ENCODE measurements around the gene C1orf94.

The C1orf94 gene, protein sequence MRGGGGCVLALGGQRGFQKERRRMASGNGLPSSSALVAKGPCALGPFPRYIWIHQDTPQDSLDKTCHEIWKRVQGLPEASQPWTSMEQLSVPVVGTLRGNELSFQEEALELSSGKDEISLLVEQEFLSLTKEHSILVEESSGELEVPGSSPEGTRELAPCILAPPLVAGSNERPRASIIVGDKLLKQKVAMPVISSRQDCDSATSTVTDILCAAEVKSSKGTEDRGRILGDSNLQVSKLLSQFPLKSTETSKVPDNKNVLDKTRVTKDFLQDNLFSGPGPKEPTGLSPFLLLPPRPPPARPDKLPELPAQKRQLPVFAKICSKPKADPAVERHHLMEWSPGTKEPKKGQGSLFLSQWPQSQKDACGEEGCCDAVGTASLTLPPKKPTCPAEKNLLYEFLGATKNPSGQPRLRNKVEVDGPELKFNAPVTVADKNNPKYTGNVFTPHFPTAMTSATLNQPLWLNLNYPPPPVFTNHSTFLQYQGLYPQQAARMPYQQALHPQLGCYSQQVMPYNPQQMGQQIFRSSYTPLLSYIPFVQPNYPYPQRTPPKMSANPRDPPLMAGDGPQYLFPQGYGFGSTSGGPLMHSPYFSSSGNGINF

DNA sequence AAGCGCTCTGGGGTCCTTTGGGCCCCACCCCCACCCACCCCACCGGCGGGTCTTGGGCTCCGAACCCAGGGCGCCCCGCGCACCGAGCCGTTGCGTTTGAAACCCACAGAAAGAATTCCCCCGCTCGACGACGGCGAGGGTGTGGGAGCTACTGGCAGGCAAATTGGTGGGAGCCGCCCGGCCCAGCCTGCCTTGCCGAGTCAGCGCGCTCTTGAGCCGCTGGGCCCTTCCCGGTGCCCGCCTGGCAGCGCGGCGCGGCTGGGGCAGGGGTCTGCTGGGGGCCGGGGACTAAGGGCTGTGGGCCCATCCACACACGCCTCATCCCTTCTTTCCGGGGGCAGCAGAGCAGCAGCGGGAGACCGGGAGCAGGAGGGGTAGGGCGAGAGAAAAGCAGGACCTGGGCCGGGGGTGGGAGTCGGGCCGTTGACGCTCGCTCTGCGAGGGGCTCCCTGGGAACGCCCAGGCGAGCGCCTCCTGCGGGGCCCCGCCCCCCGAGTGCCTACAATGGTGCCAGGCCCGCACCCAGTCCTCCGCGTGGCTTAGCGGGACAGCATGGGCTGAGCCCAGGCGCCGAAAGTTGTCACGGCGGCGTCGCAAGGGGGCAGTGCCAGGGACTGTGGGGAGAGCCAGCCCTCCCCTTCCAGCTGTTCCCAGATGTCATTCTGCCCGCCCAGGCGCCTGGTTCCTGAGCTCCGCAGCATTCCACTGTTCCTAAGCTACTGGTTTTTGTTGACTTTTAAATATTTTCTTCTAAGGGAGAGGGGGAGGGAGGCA, at the start of gene C1orf94:
C1orf94 (plus strand) TSS at position 78 of the 774 bp plus-strand sequence. CDS start 883 bp downstream, outside the sequence.
- TF ChIP-seq CEBPB (IDR thresholded peaks at IDR 0.05): no peak
- TF ChIP-seq RAD21 (IDR thresholded peaks at IDR 0.05; ENCODE audit: low read depth): no peak

DNA sequence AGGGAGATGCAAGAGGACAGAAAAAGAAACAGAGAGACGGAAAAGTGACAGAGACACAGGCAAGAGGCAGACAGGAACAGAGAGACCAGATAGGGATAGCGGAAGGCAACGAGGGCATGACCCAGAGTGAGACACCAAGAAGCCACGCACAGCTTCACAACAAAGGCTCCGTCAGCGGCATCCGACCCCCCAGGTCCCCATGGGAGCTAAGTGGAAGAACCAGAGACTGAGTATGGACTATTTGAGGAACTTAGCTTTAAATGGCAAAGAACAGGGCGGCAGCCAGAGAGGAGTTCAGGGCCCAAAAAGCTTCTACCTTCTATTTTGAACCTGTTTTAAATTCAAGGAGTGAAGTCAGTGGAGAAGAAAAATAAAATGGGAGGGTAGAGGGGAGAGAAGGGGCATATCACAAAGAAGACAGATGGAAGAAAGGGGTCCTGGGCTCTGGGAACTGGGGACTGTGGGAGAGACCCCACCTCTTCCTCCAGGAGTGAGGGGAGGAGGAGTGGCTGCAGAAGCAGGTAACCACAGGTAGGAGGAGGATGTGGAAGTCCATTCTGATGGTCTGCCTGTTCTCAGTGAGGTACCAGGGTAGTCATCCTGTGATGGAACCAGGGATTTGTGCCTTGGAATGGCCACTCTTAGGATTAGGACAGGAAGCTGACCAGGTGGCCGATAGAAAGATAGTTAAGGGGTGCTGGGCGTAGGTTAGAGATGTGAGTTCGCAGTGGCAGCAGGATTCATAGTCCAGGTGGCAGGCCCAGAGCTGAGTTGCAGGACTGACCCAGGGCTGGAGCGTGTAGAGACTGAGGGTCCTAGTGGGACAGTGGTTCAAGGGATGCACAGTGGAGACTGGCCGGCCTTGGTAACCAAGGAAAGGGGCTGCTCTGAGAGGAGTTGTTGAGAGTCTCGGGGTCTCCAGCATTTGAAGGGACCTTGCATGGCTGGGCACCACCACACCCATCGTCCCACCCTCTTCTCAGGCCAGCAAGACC, 49.4 kb upstream of the C1orf94 start:
- no peak for TF ChIP-seq EGR1 (IDR thresholded peaks at IDR 0.05)
- TF ChIP-seq, protein P1, sequence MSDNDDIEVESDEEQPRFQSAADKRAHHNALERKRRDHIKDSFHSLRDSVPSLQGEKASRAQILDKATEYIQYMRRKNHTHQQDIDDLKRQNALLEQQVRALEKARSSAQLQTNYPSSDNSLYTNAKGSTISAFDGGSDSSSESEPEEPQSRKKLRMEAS (IDR thresholded peaks at IDR 0.05): no peak

DNA sequence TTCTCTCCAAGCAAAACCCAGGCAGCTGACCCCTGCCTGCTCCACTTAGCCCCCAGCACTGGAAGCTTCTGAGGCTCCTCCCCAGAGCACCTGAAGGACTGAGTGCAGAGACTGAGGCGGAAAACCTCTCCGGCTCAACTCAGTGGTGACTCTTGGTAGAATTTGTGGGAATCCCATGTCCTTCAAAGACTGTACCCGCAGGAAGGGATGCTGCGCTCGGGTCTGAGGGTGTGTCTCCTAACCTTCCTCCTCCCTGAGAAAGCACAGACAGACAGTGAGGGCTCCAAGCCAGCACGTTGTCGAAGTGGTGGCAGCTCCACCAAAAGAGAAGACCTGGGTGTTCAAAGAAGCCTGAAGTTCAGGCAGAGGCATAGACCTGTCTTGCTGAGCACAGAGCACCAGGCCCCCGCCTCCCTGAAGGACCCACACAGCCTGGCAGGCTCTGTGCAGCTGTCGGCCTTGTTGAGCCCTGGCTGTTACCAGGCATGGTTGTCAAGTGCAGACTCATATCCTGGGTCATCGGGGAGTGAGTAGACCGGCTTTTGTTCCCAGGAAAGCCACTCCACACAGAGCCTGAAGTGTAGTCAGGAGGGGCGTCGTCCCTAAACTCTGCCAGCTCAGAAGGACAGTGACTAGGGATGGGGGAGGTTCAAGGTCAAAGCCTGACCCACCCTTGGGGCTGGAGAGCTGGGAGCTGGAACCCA, 48.4 kb upstream of the C1orf94 start:
- no peak for TF ChIP-seq TCF12 (IDR thresholded peaks at IDR 0.05; ENCODE audit: low read depth)
- TF ChIP-seq CEBPB (IDR thresholded peaks at IDR 0.05): no peak
- TF ChIP-seq CREB1 (IDR thresholded peaks at IDR 0.05; ENCODE audit: low read depth): no peak
- no peak for TF ChIP-seq TAF1 (IDR thresholded peaks at IDR 0.05; ENCODE audit: low read depth)
- TF ChIP-seq, protein P2, sequence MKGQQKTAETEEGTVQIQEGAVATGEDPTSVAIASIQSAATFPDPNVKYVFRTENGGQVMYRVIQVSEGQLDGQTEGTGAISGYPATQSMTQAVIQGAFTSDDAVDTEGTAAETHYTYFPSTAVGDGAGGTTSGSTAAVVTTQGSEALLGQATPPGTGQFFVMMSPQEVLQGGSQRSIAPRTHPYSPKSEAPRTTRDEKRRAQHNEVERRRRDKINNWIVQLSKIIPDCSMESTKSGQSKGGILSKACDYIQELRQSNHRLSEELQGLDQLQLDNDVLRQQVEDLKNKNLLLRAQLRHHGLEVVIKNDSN (IDR thresholded peaks at IDR 0.05): no peak
- TF ChIP-seq YY1 (IDR thresholded peaks at IDR 0.05; ENCODE audit: low read depth): no peak
- TF ChIP-seq TEAD4 (IDR thresholded peaks at IDR 0.05): no peak
- TF ChIP-seq EP300 (IDR thresholded peaks at IDR 0.05; ENCODE audit: borderline replicate concordance): no peak
- TF ChIP-seq NFIC (IDR thresholded peaks at IDR 0.05): no peak
- TF ChIP-seq, protein P3, sequence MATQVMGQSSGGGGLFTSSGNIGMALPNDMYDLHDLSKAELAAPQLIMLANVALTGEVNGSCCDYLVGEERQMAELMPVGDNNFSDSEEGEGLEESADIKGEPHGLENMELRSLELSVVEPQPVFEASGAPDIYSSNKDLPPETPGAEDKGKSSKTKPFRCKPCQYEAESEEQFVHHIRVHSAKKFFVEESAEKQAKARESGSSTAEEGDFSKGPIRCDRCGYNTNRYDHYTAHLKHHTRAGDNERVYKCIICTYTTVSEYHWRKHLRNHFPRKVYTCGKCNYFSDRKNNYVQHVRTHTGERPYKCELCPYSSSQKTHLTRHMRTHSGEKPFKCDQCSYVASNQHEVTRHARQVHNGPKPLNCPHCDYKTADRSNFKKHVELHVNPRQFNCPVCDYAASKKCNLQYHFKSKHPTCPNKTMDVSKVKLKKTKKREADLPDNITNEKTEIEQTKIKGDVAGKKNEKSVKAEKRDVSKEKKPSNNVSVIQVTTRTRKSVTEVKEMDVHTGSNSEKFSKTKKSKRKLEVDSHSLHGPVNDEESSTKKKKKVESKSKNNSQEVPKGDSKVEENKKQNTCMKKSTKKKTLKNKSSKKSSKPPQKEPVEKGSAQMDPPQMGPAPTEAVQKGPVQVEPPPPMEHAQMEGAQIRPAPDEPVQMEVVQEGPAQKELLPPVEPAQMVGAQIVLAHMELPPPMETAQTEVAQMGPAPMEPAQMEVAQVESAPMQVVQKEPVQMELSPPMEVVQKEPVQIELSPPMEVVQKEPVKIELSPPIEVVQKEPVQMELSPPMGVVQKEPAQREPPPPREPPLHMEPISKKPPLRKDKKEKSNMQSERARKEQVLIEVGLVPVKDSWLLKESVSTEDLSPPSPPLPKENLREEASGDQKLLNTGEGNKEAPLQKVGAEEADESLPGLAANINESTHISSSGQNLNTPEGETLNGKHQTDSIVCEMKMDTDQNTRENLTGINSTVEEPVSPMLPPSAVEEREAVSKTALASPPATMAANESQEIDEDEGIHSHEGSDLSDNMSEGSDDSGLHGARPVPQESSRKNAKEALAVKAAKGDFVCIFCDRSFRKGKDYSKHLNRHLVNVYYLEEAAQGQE (IDR thresholded peaks at IDR 0.05; ENCODE audit: low read depth): no peak
- no peak for TF ChIP-seq ZBTB7A (IDR thresholded peaks at IDR 0.05; ENCODE audit: low read depth)
- TF ChIP-seq FOXM1 (IDR thresholded peaks at IDR 0.05; ENCODE audit: borderline replicate concordance, low read depth): no peak
- TF ChIP-seq, protein P1 (IDR thresholded peaks at IDR 0.05): no peak

DNA sequence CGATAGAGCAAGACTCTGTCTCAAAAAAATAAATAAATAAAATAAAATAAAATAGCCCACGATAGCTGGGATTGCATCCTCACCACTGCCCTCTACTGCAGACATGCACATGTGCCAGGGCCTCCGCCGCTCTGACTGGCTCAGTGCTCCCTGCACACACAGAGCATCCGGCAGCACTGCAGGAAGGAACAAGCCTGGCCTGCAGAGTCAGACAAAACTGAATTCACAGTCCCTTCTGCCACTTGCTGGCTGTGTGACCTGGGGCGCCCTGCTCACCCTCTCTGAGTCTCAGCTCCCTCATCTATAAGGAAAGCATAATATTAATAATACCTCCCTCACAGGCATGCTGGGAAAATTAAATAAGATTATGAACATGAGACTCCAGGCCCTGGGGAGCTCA, 47.1 kb upstream of the C1orf94 start:
- TF ChIP-seq ZBTB7A (IDR thresholded peaks at IDR 0.05; ENCODE audit: low read depth) (no peak), TEAD4 (IDR thresholded peaks at IDR 0.05) (no peak), CREB1 (IDR thresholded peaks at IDR 0.05; ENCODE audit: low read depth) (no peak), EGR1 (IDR thresholded peaks at IDR 0.05) (no peak), NFIC (IDR thresholded peaks at IDR 0.05) (no peak), CEBPB (IDR thresholded peaks at IDR 0.05) (no peak), YY1 (IDR thresholded peaks at IDR 0.05; ENCODE audit: low read depth) (no peak), EP300 (IDR thresholded peaks at IDR 0.05; ENCODE audit: borderline replicate concordance) (no peak), RAD21 (IDR thresholded peaks at IDR 0.05; ENCODE audit: low read depth) (no peak), TCF12 (IDR thresholded peaks at IDR 0.05; ENCODE audit: low read depth) (no peak), FOXM1 (IDR thresholded peaks at IDR 0.05; ENCODE audit: borderline replicate concordance, low read depth) (no peak), TAF1 (IDR thresholded peaks at IDR 0.05; ENCODE audit: low read depth) (no peak)
- TF ChIP-seq, protein P2 (IDR thresholded peaks at IDR 0.05): no peak
- TF ChIP-seq, protein P1 (IDR thresholded peaks at IDR 0.05): no peak
- TF ChIP-seq, protein P3 (IDR thresholded peaks at IDR 0.05; ENCODE audit: low read depth): no peak
